Karpas-422 (cell line): ENCODE results near the gene RANBP3. TPM values are rescaled to one million over a fixed set of nuclear protein-coding genes. Genes with fewer than 3 reads are reported as not detected.
A peak's percentile ranks its signal among the peaks of the same experiment; 100 is the strongest.

Experiments
- DNase-seq: peaks from one replicate; pipeline ENCODE4 v3.0.0-alpha.2; 2015
- H2AFZ ChIP-seq: fragments of 200-600 bp; sonication (generic); 2 replicates; pipeline ENCODE4 v1.6.1; 2014; ENCODE audit warnings: antibody characterized with exemption, low read length, mixed read lengths
- H3K27ac ChIP-seq: fragments of 200-600 bp; sonication (generic); 2 replicates; pipeline ENCODE4 v1.5.1; 2014; ENCODE audit warnings: mild to moderate bottlenecking, low read length, moderate library complexity
- H3K27me3 ChIP-seq: fragments of 200-600 bp; sonication (generic); 2 replicates; pipeline ENCODE4 v1.6.1; 2014; ENCODE audit warnings: low read length, mixed read lengths
- H3K36me3 ChIP-seq: fragments of 200-600 bp; sonication (generic); 2 replicates; pipeline ENCODE4 v1.6.1; 2014; ENCODE audit warnings: low read length, mixed read lengths; ENCODE audit not compliant: insufficient read depth
- H3K4me1 ChIP-seq: fragments of 200-600 bp; sonication (generic); 2 replicates; pipeline ENCODE4 v1.6.1; 2014; ENCODE audit warnings: mild to moderate bottlenecking, low read length, mixed read lengths
- H3K4me2 ChIP-seq: fragments of 200-600 bp; sonication (generic); 2 replicates; pipeline ENCODE4 v1.6.1; 2014; ENCODE audit warnings: low read length, low read depth, mild to moderate bottlenecking; ENCODE audit not compliant: poor library complexity, severe bottlenecking
- H3K4me3 ChIP-seq: fragments of 200-600 bp; sonication (generic); 2 replicates; pipeline ENCODE4 v1.5.1; 2014; ENCODE audit warnings: mild to moderate bottlenecking, antibody characterized with exemption, low read length, mixed read lengths
- H3K79me2 ChIP-seq: fragments of 200-600 bp; sonication (generic); 2 replicates; pipeline ENCODE4 v1.6.1; 2014; ENCODE audit warnings: mild to moderate bottlenecking, low read length, mixed read lengths
- H3K9ac ChIP-seq: fragments of 200-600 bp; sonication (generic); 2 replicates; pipeline ENCODE4 v1.6.0; 2014; ENCODE audit warnings: low read length
- H3K9me2 ChIP-seq: fragments of 200-600 bp; sonication (generic), shearing (Covaris generic); replicated peaks from 2 replicates; pipeline ENCODE4 v1.6.0; 2014; ENCODE audit warnings: mild to moderate bottlenecking, low read length, moderate library complexity; ENCODE audit not compliant: insufficient read depth
- H3K9me3 ChIP-seq: fragments of 300-700, 200-600 bp; sonication (generic); 2 replicates; pipeline ENCODE4 v1.6.1; 2014; ENCODE audit warnings: low read length, mixed read lengths
- H4K20me1 ChIP-seq: fragments of 200-600 bp; sonication (generic); 2 replicates; pipeline ENCODE4 v1.6.1; 2014; ENCODE audit warnings: mild to moderate bottlenecking, antibody characterized with exemption, low read length, low read depth; ENCODE audit not compliant: insufficient read depth
- total RNA-seq: library from RNA; depleted of rRNA; stranded (reverse); fragments of >200 nt; shearing (Covaris generic); gene quantifications from 2 replicates; pipeline ENCODE4 v1.2.3, GENCODE V29; 2014; ENCODE audit warnings: low replicate concordance

The RANBP3 gene
- total RNA-seq, 1 experiment from 2014 or later, result 34.0 TPM

- DNase-seq, result no peak
- Histone ChIP-seq H3K27me3 (no peaks in the 10 kb centered on the region), H3K9me3 (no peaks in the 10 kb centered on the region), H3K9ac (no peak overlapping the region), H2AFZ (no peak overlapping the region), H3K79me2 (no peaks in the 10 kb centered on the region), H4K20me1 (no peaks in the 10 kb centered on the region), H3K9me2 (no peaks in the 10 kb centered on the region), H3K27ac (no peak overlapping the region), H3K36me3 (no peaks in the 10 kb centered on the region), H3K4me3 (no peak overlapping the region), H3K4me1 (no peaks in the 10 kb centered on the region), H3K4me2 (no peak overlapping the region)
Measured at GRCh38 chr19:6020972-6021805, 43.2 kb upstream of the RANBP3 start.

- no peak for DNase-seq
- Histone ChIP-seq H4K20me1 (no peaks in the 10 kb centered on the region), H3K27ac (no peak overlapping the region), H3K27me3 (no peaks in the 10 kb centered on the region), H3K4me1 (no peaks in the 10 kb centered on the region), H3K9me2 (no peaks in the 10 kb centered on the region), H3K4me2 (no peak overlapping the region), H3K4me3 (no peak overlapping the region), H3K9ac (no peak overlapping the region), H2AFZ (no peak overlapping the region), H3K36me3 (no peaks in the 10 kb centered on the region), H3K79me2 (no peaks in the 10 kb centered on the region), H3K9me3 (no peaks in the 10 kb centered on the region)
Measured at GRCh38 chr19:6020166-6020882, 42.4 kb upstream of the RANBP3 start.

DNA sequence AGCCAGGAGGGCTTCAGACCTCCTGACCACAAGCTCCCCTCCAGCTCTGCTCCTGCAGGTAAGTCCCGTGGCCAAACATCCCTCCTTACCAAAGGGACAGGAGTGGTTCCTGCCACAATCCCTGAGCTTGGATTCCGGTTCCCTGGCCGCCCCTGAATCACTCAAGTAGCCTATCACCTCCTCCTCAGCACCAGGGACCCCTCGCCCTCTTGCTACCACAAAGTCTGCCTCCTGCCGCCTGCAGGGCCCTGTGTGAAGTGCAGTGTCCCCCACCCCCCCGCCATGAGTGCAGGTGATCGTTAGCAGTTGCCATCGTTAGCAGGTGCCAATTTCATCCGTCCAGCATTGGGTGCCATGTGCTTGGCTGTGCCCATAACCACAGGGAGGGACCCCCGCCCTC is 40.8 kb upstream of the RANBP3 start:
- Histone ChIP-seq H3K4me1 (no peaks in the 10 kb centered on the region), H2AFZ (no peak overlapping the region), H3K9me2 (no peaks in the 10 kb centered on the region), H3K4me2 (no peak overlapping the region), H3K4me3 (no peak overlapping the region), H3K9ac (no peak overlapping the region), H3K27me3 (no peaks in the 10 kb centered on the region), H3K27ac (no peak overlapping the region), H3K9me3 (no peaks in the 10 kb centered on the region), H4K20me1 (no peaks in the 10 kb centered on the region), H3K79me2 (no peaks in the 10 kb centered on the region), H3K36me3 (no peaks in the 10 kb centered on the region)
- peak; percentile 67 for DNase-seq

- DNase-seq, result no peak
- no peaks in the 10 kb centered on the region for H4K20me1 ChIP-seq
- H3K4me3 ChIP-seq, result no peak overlapping the region
- H3K27me3 ChIP-seq, result no peaks in the 10 kb centered on the region
- H3K4me1 ChIP-seq, result no peaks in the 10 kb centered on the region
- no peak overlapping the region for H2AFZ ChIP-seq
- no peaks in the 10 kb centered on the region for H3K9me2 ChIP-seq
- no peak overlapping the region for H3K4me2 ChIP-seq
- no peaks in the 10 kb centered on the region for H3K79me2 ChIP-seq
- no peaks in the 10 kb centered on the region for H3K36me3 ChIP-seq
- no peak overlapping the region for H3K9ac ChIP-seq
- H3K9me3 ChIP-seq, result no peaks in the 10 kb centered on the region
- no peak overlapping the region for H3K27ac ChIP-seq
Measured at GRCh38 chr19:6017576-6017975, 39.6 kb upstream of the RANBP3 start.

DNA sequence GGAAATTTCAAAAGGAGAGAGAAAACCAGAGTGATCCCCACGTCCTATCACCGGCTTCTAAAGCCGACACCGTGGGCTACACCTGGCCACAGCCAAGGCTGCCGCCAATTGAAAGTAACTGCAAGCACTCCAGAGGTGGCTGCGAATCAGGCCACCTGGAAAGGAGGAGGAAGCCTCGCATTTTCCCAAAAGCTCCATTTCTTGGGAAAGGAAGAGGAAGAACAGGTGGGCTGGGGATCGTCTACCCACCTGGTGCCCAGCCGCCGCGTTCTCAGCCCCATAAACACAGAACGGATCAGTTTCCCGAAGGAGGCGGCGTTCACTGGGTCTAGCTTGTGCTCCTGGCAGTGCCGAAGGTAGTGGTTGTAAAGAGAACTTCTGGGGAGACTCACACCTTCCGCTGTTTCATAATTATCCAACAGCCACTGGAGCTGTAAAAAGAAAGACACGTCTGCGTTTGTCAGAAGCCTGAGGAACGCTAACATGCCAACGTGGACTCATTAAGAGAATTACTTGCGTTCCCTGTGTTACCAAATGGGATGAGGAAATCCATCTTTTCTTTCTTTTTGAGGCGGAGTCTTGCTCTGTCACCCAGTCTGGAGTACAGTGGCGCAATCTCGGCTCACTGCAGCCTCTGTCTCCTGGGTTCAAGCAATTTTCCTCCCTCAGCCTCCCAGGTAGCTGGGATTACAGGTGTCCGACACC is 38.1 kb upstream of the RANBP3 start:
- Histone ChIP-seq H3K4me3 (no peak overlapping the region), H3K27ac (no peak overlapping the region), H3K9me3 (no peaks in the 10 kb centered on the region), H3K27me3 (no peaks in the 10 kb centered on the region), H3K9me2 (no peaks in the 10 kb centered on the region), H2AFZ (no peak overlapping the region), H4K20me1 (no peaks in the 10 kb centered on the region), H3K9ac (no peak overlapping the region), H3K4me2 (no peak overlapping the region), H3K79me2 (no peaks in the 10 kb centered on the region), H3K36me3 (no peaks in the 10 kb centered on the region), H3K4me1 (no peaks in the 10 kb centered on the region)
- no peak for DNase-seq

DNA sequence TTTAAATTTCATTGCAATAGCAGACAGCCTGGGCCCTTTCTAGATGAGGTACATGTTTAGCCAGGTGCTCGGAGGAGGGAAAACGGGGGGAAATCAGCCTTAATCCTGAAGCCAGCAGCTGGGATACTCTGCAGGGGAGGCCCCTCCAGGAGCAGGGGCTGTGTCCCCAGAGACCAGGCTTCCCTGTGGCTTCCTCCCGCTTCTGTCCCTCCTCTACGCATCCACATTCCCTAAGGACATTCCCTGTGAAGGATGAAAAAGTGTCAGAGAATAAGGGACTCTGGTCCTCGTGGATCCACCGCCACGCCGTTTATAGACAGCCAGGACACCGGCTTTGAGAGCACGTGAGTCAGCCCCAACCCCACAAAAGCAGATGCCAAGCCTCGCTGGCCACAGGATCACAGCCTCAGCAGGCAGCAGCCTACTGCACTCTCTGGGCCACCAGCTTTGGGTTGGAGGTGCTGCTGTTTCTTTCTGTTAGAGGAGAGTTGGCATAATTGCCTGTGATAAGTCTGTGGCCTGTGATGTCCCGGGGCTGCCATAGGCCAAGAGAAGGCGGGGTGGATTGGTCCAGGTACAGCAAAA is 36.7 kb upstream of the RANBP3 start:
- H3K4me3 ChIP-seq, result no peak overlapping the region
- no peaks in the 10 kb centered on the region for H3K4me1 ChIP-seq
- H3K27ac ChIP-seq, result no peak overlapping the region
- no peaks in the 10 kb centered on the region for H3K9me2 ChIP-seq
- H3K9ac ChIP-seq, result no peak overlapping the region
- H3K79me2 ChIP-seq, result no peaks in the 10 kb centered on the region
- H3K9me3 ChIP-seq, result no peaks in the 10 kb centered on the region
- H3K4me2 ChIP-seq, result no peak overlapping the region
- no peaks in the 10 kb centered on the region for H4K20me1 ChIP-seq
- no peaks in the 10 kb centered on the region for H3K36me3 ChIP-seq
- no peaks in the 10 kb centered on the region for H3K27me3 ChIP-seq
- no peak overlapping the region for H2AFZ ChIP-seq
- no peak for DNase-seq

DNA sequence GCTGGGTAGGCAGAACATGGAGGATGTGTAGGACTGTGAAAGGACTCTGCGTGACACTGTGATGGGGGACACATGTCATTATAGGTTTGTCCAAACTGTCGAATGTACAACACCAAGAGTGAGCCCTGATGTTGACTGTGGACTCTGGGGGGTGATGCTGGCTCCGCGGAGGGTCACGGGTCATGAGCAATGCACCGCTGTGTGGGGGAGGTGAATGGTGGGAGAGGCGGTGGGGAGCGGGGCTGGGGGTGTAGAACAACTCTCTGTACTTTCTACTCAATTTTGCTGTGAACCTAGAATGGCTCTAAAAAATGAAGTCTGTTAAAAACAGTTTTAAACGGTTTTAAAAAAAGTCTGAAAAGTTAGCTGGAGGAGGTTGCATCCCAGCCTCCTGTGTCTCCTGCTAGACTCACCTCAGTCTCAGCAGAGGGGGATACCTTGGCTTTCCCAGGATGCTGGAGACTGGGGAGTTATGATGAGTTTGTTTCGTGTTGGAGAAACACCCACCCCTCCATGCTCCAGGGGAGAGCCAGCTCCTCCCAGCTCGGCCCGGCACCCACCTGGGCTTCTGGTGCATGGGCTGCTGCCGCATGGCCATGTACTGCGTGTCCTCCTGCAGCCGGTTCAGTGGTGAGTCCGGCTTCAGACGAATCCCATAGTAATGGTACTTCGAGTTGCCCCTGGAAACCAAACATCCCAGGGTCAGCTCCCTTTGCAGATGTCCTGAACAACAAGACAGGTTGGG is 34.7 kb upstream of the RANBP3 start:
- Histone ChIP-seq H3K36me3 (no peaks in the 10 kb centered on the region), H3K4me3 (no peak overlapping the region), H3K4me1 (no peaks in the 10 kb centered on the region), H3K27ac (no peak overlapping the region), H3K4me2 (no peak overlapping the region), H3K79me2 (no peaks in the 10 kb centered on the region), H2AFZ (no peak overlapping the region), H3K9me2 (no peaks in the 10 kb centered on the region), H3K9me3 (no peaks in the 10 kb centered on the region), H3K27me3 (no peaks in the 10 kb centered on the region), H4K20me1 (no peaks in the 10 kb centered on the region), H3K9ac (no peak overlapping the region)
- DNase-seq, result no peak
